Peyer's patch (tissue), 4 donors: ENCODE data around the gene HOXC6. TPM values are rescaled to one million over a fixed set of nuclear protein-coding genes. Genes with fewer than 3 reads are reported as not detected.

Experiments used
- DNase-seq, 3 donors: peaks; one replicate each; pipeline ENCODE4 v3.0.0-alpha.2; 2017 to 2019
- H3K27ac ChIP-seq, 4 donors: fragments of 200-600 bp; sonication (generic); one replicate each; pipeline ENCODE4 v1.5.1; 2016 to 2019
- H3K27me3 ChIP-seq, 2 donors: fragments of 200-600 bp; sonication (generic); one replicate each; pipeline ENCODE4 v1.5.1; 2019
- H3K36me3 ChIP-seq, 3 donors: fragments of 200-600 bp; sonication (generic); one replicate each; pipeline ENCODE4 v1.5.1; 2016 to 2019
- H3K4me1 ChIP-seq, 4 donors: fragments of 200-600 bp; sonication (generic); one replicate each; pipeline ENCODE4 v1.5.1; 2016 to 2019
- H3K4me3 ChIP-seq, 4 donors: fragments of 200-600 bp; sonication (generic); 1 replicate in 3 of 4; 2 replicates in 1 of 4; pipeline ENCODE4 v1.5.1; 2016 to 2019; ENCODE audit warnings: mild to moderate bottlenecking in 1 of 4
- H3K9me3 ChIP-seq, 4 donors: fragments of 200-600 bp; sonication (generic); one replicate each; pipeline ENCODE4 v1.5.1; 2016 to 2019; ENCODE audit warnings: mild to moderate bottlenecking in 1 of 4
- POLR2A ChIP-seq, 2 donors: fragments of 450-650 bp; IDR thresholded peaks; one replicate each; pipeline ENCODE4 v1.5.1; 2017; ENCODE audit warnings: antibody characterized with exemption in 2 of 2, mild to moderate bottlenecking in 2 of 2, moderate library complexity in 2 of 2
- total RNA-seq, 4 donors: library from RNA; depleted of rRNA; stranded (reverse); fragments of >200 nt; gene quantifications; one replicate each; pipeline ENCODE4 v1.1.0, GENCODE V29; 2016
- TF ChIP-seq, protein P1 (sequence below), 6 experiments: fragments of 450-650 bp in 4 of 6; fragments of 200-600 bp in 2 of 6; sonication (generic) in 1 of 6; IDR thresholded peaks; one replicate each; pipeline ENCODE4 v1.5.1; 2017 to 2019; ENCODE audit warnings: antibody characterized with exemption in 6 of 6, mild to moderate bottlenecking in 3 of 6, moderate library complexity in 1 of 6

The HOXC6 gene
- total RNA-seq, 4 donors from 2014 or later: 0.70 to 1.7 (median 1.3) TPM

DNA sequence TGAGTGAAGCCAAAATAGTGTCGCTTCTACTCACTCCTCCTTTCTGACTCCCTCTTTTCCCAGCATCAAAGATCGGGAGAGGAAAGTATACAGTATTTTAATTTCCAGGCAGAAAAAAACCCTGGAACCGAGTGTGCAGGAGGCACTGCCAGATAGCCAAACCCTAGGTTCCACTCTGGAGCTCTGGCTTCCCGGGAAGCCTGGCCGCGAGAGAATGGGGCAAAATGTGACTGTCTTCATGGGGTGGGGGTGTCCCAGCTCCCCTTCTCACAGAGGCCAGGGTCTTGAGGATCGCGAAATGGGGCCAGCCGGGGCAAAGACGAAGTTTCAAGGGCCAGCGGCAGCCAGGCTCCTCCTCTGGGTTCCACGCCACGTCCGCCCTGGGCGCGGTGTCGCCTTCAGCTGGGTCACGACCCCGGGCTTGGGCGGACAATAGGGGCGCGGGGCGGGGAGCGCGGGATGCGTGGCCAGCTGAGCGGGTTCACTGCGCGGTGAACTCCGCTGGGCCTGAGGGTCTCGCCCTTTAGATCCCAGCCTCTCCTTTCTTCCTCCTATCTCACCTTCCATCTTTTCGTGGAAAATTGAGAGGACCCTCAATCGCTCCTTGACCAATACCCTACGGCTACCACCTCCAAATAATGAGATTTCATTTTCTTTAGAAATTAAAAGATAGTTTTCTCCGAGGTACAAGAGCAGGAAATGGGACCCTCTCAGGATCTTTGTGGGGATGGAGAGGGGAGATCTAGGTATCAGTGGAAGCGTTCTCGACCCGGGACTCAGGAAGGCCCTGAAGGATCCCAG, 32.1 kb downstream of the HOXC6 start:
- no peak overlapping the region for H3K27ac ChIP-seq
- peaks cover 0 to 8% of the 10 kb centered on the region in 2 donors for H3K27me3 ChIP-seq
- no peak overlapping the region for H3K4me3 ChIP-seq
- DNase-seq: no peak
- no peaks in the 10 kb centered on the region for H3K36me3 ChIP-seq
- H3K4me1 ChIP-seq: no peaks in the 10 kb centered on the region
- TF ChIP-seq, protein P1, sequence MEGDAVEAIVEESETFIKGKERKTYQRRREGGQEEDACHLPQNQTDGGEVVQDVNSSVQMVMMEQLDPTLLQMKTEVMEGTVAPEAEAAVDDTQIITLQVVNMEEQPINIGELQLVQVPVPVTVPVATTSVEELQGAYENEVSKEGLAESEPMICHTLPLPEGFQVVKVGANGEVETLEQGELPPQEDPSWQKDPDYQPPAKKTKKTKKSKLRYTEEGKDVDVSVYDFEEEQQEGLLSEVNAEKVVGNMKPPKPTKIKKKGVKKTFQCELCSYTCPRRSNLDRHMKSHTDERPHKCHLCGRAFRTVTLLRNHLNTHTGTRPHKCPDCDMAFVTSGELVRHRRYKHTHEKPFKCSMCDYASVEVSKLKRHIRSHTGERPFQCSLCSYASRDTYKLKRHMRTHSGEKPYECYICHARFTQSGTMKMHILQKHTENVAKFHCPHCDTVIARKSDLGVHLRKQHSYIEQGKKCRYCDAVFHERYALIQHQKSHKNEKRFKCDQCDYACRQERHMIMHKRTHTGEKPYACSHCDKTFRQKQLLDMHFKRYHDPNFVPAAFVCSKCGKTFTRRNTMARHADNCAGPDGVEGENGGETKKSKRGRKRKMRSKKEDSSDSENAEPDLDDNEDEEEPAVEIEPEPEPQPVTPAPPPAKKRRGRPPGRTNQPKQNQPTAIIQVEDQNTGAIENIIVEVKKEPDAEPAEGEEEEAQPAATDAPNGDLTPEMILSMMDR (IDR thresholded peaks at IDR 0.05): no peak
- TF ChIP-seq POLR2A (IDR thresholded peaks at IDR 0.05): no peak
- no peaks in the 10 kb centered on the region for H3K9me3 ChIP-seq

DNA sequence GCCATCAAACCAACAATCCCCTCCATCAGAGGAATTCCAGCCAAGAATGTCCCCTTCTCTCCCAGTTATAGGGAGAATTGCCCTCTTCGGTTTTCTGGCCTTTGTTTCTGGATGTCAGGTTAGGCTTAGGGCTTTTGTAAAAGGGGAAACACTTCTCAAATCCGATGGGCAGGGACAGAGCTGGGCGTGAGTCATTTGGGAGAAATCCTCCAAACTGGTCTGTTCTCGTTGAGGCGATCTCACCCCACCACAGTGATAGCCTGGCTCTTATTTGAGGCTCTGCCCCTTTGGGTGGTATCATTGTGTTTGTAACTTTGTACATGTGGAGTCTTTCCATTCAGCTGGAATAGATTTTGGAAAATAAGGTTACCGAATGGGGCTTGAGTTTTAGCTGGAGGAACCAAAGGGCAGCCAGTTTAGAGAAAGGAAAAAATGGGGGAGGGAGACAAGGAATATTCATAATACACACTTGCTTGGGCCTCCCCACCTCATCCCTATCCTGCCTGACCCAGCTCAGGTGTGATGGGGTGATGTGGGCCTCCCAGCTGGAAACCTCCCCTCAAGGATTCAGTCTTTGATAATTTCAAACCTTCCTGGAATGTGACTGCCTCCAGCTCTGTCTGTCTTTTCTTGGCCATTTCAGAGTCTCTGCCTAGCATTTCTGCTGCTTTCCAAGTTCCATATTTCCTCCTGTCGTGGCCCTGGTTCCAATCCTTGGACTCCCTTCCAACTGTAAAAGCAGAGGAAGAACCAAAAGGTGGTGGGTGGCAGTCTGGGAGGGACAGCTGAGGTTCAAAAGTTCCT, 32.9 kb downstream of the HOXC6 start:
- DNase-seq: no peak
- no peaks in the 10 kb centered on the region for H3K4me1 ChIP-seq
- no peak overlapping the region for H3K4me3 ChIP-seq
- H3K27ac ChIP-seq: no peak overlapping the region
- H3K27me3 ChIP-seq: peaks cover 0 to 8% of the 10 kb centered on the region in 2 donors
- no peaks in the 10 kb centered on the region for H3K36me3 ChIP-seq
- TF ChIP-seq, protein P1 (IDR thresholded peaks at IDR 0.05): no peak
- TF ChIP-seq POLR2A (IDR thresholded peaks at IDR 0.05): no peak
- H3K9me3 ChIP-seq: no peaks in the 10 kb centered on the region

DNA sequence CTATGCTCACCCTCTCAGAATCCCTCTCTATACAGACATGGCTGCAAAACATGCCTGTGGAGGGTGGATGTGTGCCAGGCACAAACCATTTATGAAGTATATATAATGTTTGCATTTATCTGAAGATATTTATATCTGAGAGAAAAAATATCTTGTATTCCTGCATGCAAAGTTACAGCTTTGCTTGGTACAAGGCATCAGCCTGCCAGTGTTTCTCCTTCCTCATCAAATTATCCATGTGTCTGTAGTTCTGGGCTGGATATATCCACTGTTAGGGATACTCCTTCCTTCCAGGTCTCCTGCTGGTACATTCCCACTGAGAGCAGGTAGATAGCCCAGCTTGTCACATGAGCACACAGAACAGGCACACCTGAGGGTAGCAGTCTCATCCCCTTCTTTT, 37.4 kb downstream of the HOXC6 start:
- no peak for DNase-seq
- H3K4me3 ChIP-seq: no peak overlapping the region
- no peak overlapping the region for H3K27ac ChIP-seq
- no peaks in the 10 kb centered on the region for H3K4me1 ChIP-seq
- H3K27me3 ChIP-seq: peaks cover 0 to 8% of the 10 kb centered on the region in 2 donors
- no peaks in the 10 kb centered on the region for H3K36me3 ChIP-seq
- no peaks in the 10 kb centered on the region for H3K9me3 ChIP-seq
- no peak for TF ChIP-seq POLR2A (IDR thresholded peaks at IDR 0.05)
- TF ChIP-seq, protein P1 (IDR thresholded peaks at IDR 0.05): no peak

DNA sequence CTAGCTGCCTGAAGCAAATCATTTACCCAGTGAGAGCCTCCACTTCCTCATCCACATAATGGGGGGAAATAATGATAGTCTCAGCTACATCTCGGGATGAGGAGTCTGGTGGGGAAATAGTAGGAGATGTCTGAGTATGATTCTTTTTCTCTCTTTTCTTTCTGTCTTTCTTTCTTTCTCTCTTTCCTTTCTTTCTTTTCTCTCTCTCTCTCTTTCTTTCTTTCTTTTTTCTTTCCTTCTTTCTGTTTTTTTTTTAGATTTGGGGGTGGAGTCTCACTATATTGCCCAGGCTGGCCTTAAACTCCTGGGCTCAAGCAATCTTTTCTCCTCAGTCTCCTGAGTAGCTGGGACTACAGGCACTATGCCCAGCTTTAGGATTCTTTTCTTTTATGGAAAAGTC, 38.2 kb downstream of the HOXC6 start:
- no peak overlapping the region for H3K4me3 ChIP-seq
- no peak for DNase-seq
- H3K27me3 ChIP-seq: peaks cover 0 to 6% of the 10 kb centered on the region in 2 donors
- H3K27ac ChIP-seq: no peak overlapping the region
- no peaks in the 10 kb centered on the region for H3K4me1 ChIP-seq
- no peaks in the 10 kb centered on the region for H3K36me3 ChIP-seq
- TF ChIP-seq POLR2A (IDR thresholded peaks at IDR 0.05): no peak
- TF ChIP-seq, protein P1 (IDR thresholded peaks at IDR 0.05): no peak
- no peaks in the 10 kb centered on the region for H3K9me3 ChIP-seq

DNA sequence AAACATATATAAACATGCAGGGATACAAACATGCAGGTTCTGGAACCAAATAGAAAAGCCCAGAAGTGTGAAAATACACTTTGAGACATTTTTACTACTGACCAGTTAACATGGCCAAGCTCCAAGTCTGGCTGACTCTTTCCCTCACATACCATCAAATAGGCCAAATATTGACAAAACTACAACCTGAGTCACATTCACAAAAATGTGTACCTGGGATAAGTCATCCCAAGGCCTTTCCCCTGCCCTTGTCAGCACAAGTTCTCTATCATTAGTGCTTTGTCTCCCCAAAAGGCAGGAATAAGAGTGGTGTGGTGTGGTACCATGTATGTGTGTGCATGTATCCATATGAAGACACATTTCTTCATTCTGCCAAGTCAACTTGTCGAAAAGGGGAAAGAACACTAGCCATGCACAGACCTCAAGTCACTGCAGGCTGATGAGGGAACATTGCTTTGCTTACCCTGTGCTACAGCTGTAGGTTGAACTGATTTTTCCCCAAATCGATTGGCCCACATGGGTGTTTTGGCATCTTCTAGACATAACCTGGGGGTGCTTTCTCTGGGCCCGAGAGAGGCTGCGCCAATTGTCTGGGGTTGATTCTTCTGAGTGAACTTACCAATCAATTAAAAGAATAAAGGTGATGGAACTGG, 40.3 kb downstream of the HOXC6 start:
- H3K4me1 ChIP-seq: no peaks in the 10 kb centered on the region
- DNase-seq: no peak
- H3K36me3 ChIP-seq: no peaks in the 10 kb centered on the region
- H3K9me3 ChIP-seq: no peaks in the 10 kb centered on the region
- no peak for TF ChIP-seq POLR2A (IDR thresholded peaks at IDR 0.05)
- TF ChIP-seq, protein P1 (IDR thresholded peaks at IDR 0.05): no peak
- no peak overlapping the region for H3K4me3 ChIP-seq
- H3K27me3 ChIP-seq: no peaks in the 10 kb centered on the region
- H3K27ac ChIP-seq: no peak overlapping the region
